K562 (cell line): ENCODE data around the gene RPL38. TPM values are rescaled to one million over a fixed set of nuclear protein-coding genes. Genes with fewer than 3 reads are reported as not detected.

ENCODE experiments used
- ATAC-seq: fragments of 200-7000 bp; cut with Tn5 transposase; 3 replicates; pipeline ENCODE4 v1.9.1; 2020; ENCODE audit warnings: moderate library complexity
- BruUV-seq: library from RNA; stranded (reverse); fragments of 400-500 nt; replicated peaks from 2 replicates; lab custom pipeline; 2021; lab: Mats Ljungman, UMichigan
- CTCF ChIA-PET: fragments of 300-600 bp; formaldehyde crosslinking; extraction: SDS; loops from one replicate; lab custom pipeline; 2021; ENCODE audit warnings: low intra/inter-chr PET ratio; lab: Yijun Ruan, JAX
- POLR2A ChIA-PET: fragments of 300-600, 350-650 bp; sonication (Branson Sonifier 250); formaldehyde crosslinking; extraction: SDS; loops from one replicate; lab custom pipeline; 2021; ENCODE audit warnings: antibody characterized with exemption, inconsistent platforms; lab: Yijun Ruan, JAX
- DNase-seq, 4 experiments: peaks; one replicate each; pipeline versions ENCODE4 v3.0.0 to v3.0.0-alpha.2; 2011 to 2018; ENCODE audit warnings: low spot score in 3 of 4, mixed read lengths in 3 of 4; ENCODE audit errors: extremely low read depth in 1 of 4
- FAIRE-seq: peaks from 2 replicates; lab custom pipeline; 2011; peaks lifted over from hg19 to GRCh38; lab: Jason Lieb, UNC
- H2AFZ ChIP-seq: 2 replicates; pipeline ENCODE4 v1.6.0; 2011; ENCODE audit warnings: low read depth, low read length, control low read depth, inconsistent platforms
- H3K27ac ChIP-seq: fragments of 200-600 bp; 3 replicates; pipeline ENCODE4 v1.8.0; 2011; ENCODE audit warnings: low read depth, mild to moderate bottlenecking, control low read depth, inconsistent platforms, low read length, moderate library complexity, mixed read lengths; ENCODE audit errors: extremely low read depth
- H3K27me3 ChIP-seq, 2 experiments: fragments of 300-600 bp in 1 of 2; 2 replicates in 1 of 2; 3 replicates in 1 of 2; pipeline versions ENCODE4 v1.6.0 to v1.8.0; 2011; ENCODE audit warnings: inconsistent platforms in 2 of 2, low read length in 2 of 2, mild to moderate bottlenecking in 1 of 2, mixed read lengths in 1 of 2, moderate library complexity in 1 of 2; ENCODE audit not compliant: control insufficient read depth in 2 of 2, insufficient read depth in 2 of 2
- H3K36me3 ChIP-seq: fragments of 300-600 bp; 3 replicates; pipeline ENCODE4 v1.8.0; 2011; ENCODE audit warnings: mild to moderate bottlenecking, low read length, inconsistent platforms; ENCODE audit not compliant: control insufficient read depth, insufficient read depth
- H3K4me1 ChIP-seq, 2 experiments: fragments of 200-600 bp in 1 of 2; replicated peaks in 1 of 2; 2 replicates in 1 of 2; 3 replicates in 1 of 2; pipeline versions ENCODE4 v1.5.1 to v1.8.0; 2011; ENCODE audit warnings: inconsistent platforms in 2 of 2, low read length in 2 of 2, mild to moderate bottlenecking in 1 of 2, mixed read lengths in 1 of 2, moderate library complexity in 1 of 2; ENCODE audit not compliant: control insufficient read depth in 2 of 2, insufficient read depth in 2 of 2
- H3K4me2 ChIP-seq: 2 replicates; pipeline ENCODE4 v1.6.1; 2011; ENCODE audit warnings: low read length, control low read depth, inconsistent platforms, mixed read lengths; ENCODE audit not compliant: insufficient read depth
- H3K4me3 ChIP-seq: fragments of 200-600 bp; sonication (generic), shearing (Covaris generic); 2 replicates; pipeline ENCODE4 v1.5.1; 2016; ENCODE audit warnings: control low read depth, inconsistent platforms
- H3K79me2 ChIP-seq: fragments of 200-600 bp; 3 replicates; pipeline ENCODE4 v1.8.0; 2011; ENCODE audit warnings: low read length, inconsistent platforms; ENCODE audit not compliant: control insufficient read depth, insufficient read depth
- H3K9ac ChIP-seq, 2 experiments: 2 replicates each; pipeline versions ENCODE4 v1.6.0 to v1.6.1; 2011; ENCODE audit warnings: low read depth in 2 of 2, low read length in 2 of 2, control low read depth in 1 of 2, inconsistent platforms in 1 of 2, mild to moderate bottlenecking in 1 of 2, mixed read lengths in 1 of 2; ENCODE audit not compliant: insufficient read depth in 1 of 2
- H3K9me1 ChIP-seq: one replicate; pipeline ENCODE4 v1.6.0; 2011; ENCODE audit warnings: inconsistent platforms, mild to moderate bottlenecking, low read length, moderate library complexity; ENCODE audit not compliant: control insufficient read depth, insufficient read depth
- H3K9me3 ChIP-seq: replicated peaks from 2 replicates; pipeline ENCODE4 v1.5.1; 2011; ENCODE audit warnings: low read depth, low read length, inconsistent platforms; ENCODE audit not compliant: control insufficient read depth, insufficient read depth
- H4K20me1 ChIP-seq: replicated peaks from 2 replicates; pipeline ENCODE4 v1.6.1; 2011; ENCODE audit warnings: low read length, inconsistent platforms, mixed read lengths; ENCODE audit not compliant: control insufficient read depth, insufficient read depth
- E2F3 ChIP-seq: fragments of 250-450 bp; sonication (Bioruptor Pico); IDR thresholded peaks from 2 replicates; pipeline ENCODE4 v1.4.0; 2020; ENCODE audit warnings: mild to moderate bottlenecking
- HSF4 ChIP-seq: fragments of 250-450 bp; sonication (Bioruptor Pico); IDR thresholded peaks from 2 replicates; pipeline ENCODE4 v2.1.2; 2022; ENCODE audit warnings: mild to moderate bottlenecking, moderate library complexity, borderline replicate concordance
- NCOA1 ChIP-seq: fragments of 450-650 bp; IDR thresholded peaks from 2 replicates; pipeline ENCODE4 v1.6.1; 2016; ENCODE audit warnings: low read depth
- NR2F6 ChIP-seq: fragments of 450-650 bp; formaldehyde crosslinking; IDR thresholded peaks from 2 replicates; pipeline ENCODE4 v1.4.0; 2020; ENCODE audit warnings: mild to moderate bottlenecking
- NRF1 ChIP-seq, 2 experiments: fragments of 450-650 bp; IDR thresholded peaks in 1 of 2; conservative IDR thresholded peaks in 1 of 2; 2 replicates each; pipeline ENCODE4 v1.6.1; 2014; ENCODE audit warnings: mild to moderate bottlenecking in 2 of 2
- PRPF4 ChIP-seq: fragments of 200-400 bp; formaldehyde crosslinking; IDR thresholded peaks from one replicate; pipeline ENCODE4 v1.6.1; 2017; ENCODE audit warnings: low read length, low read depth, mild to moderate bottlenecking; ENCODE audit not compliant: insufficient read depth, poor library complexity, severe bottlenecking
- ZFP1 ChIP-seq: fragments of 450-650 bp; formaldehyde crosslinking; IDR thresholded peaks from 2 replicates; pipeline ENCODE4 v1.4.0; 2020; ENCODE audit warnings: mild to moderate bottlenecking, mixed read lengths
- ZNF143 ChIP-seq: sonication (generic); formaldehyde crosslinking; IDR thresholded peaks from 2 replicates; pipeline ENCODE4 v1.9.0; 2022; ENCODE audit warnings: mild to moderate bottlenecking, missing genetic modification reagents
- ZNF384 ChIP-seq: IDR thresholded peaks from 2 replicates; pipeline ENCODE4 v1.6.1; 2012; ENCODE audit warnings: low read depth, low read length, improper control_type of control experiment
- WGBS: fragments of 100-300 bp; shearing (Covaris generic); methylation state at CpG from one replicate; pipeline ENCODE4 v1.1.6; 2016; ENCODE audit warnings: low coverage, mixed read lengths; ENCODE audit not compliant: insufficient coverage; ENCODE audit errors: missing lambda C conversion rate; 5-methylcytosine and 5-hydroxymethylcytosine counted together
- in situ Hi-C: fragments of 300-500 bp; cut with MboI; formaldehyde crosslinking; loops from 4 replicates; pipeline ENCODE4 v1.15.0; 2018; ENCODE audit warnings: inconsistent platforms, mixed read lengths
- intact Hi-C: fragments of 100-400 bp; cut with micrococcal nuclease; formaldehyde crosslinking; loops from 2 replicates; pipeline ENCODE4 v1.14.2; 2022
- polyA plus RNA-seq, 8 experiments: library from polyadenylated mRNA; depleted of rRNA in 4 of 8; stranded (reverse) in 5 of 8; unstranded in 3 of 8; fragments of >200 nt; fragmentation: Nextera tagmentation in 2 of 8; fragmentation: Illumina TruSeq in 1 of 8; extraction: Ambion mirVana in 2 of 8; extraction: Trizol in 1 of 8; gene quantifications; 2 replicates each; pipeline versions ENCODE4 v1.2.1 to v1.2.3, GENCODE V29; 2011 to 2014; ENCODE audit warnings: inconsistent platforms in 1 of 8, missing spikeins in 1 of 8
- total RNA-seq, 7 experiments: library from RNA; depleted of rRNA in 6 of 7; stranded (reverse); fragments of >200 nt in 6 of 7; fragmentation: Illumina TruSeq in 2 of 7; extraction: Trizol in 2 of 7; gene quantifications; 2 replicates each; pipeline versions ENCODE4 v1.2.1 to v1.2.3, GENCODE V29; 2011 to 2021; ENCODE audit warnings: low replicate concordance in 1 of 7

Gene RPL38
- total and polyA plus RNA-seq, 9 of the 15 experiments (the other 6 are each of a cell fraction or from before 2014, with no cell fraction given), result 1,224 to 3,864 (median 1,939) TPM

GRCh38 chr17:74230896-74231295 lies 27.4 kb downstream of the RPL38 start:
- H4K20me1 ChIP-seq, result 0 out of 2 replicates have a peak, but pooled peaks cover 3% of the 10 kb centered on the region
- DNase-seq (no peak), FAIRE-seq (no peak), ATAC-seq (no peak)
- in situ Hi-C loops, result no loop called here
- no peaks in the 10 kb centered on the region for H3K9me3 ChIP-seq
- no peaks in the 10 kb centered on the region for H3K36me3 ChIP-seq
- POLR2A ChIA-PET, result interaction anchor here (0.6 to 1.5 kb wide), 6 partner anchors 18 to 1036 kb away, joined by 3 to 4 read pairs (median 3); partner anchors contain the start of gene RPL38
- H3K9ac ChIP-seq, result no peak overlapping the region; a peak in 1 of 4 replicates
- H3K79me2 ChIP-seq, result no peaks in the 10 kb centered on the region
- no peak overlapping the region for H2AFZ ChIP-seq
- intact Hi-C loops, result no loop called here
- H3K27me3 ChIP-seq, result peaks cover 0 to 6% of the 10 kb centered on the region in 2 experiments; a peak in 3 of 5 replicates
- H3K4me1 ChIP-seq, result peaks cover 10 to 25% of the 10 kb centered on the region in 2 experiments
- no peak overlapping the region for H3K4me3 ChIP-seq
- 38% methylated on average over 13 of the region's 16 CpGs for WGBS
- H3K9me1 ChIP-seq, result no peaks in the 10 kb centered on the region
- H3K4me2 ChIP-seq, result no peak overlapping the region
- CTCF ChIA-PET, result no interaction called here
- TF ChIP-seq ZFP1, result no peak
- no peak for TF ChIP-seq NCOA1
- TF ChIP-seq ZNF143 (CRISPR knock-in tag), result no peak
- no peak for TF ChIP-seq HSF4 (CRISPR knock-in tag)
- TF ChIP-seq NR2F6 (CRISPR knock-in tag), result no peak
- no peak for TF ChIP-seq PRPF4
- no peak for TF ChIP-seq ZNF384
- no peak for TF ChIP-seq E2F3 (CRISPR knock-in tag)
- TF ChIP-seq NRF1 (conservative IDR thresholded peaks at IDR 0.05 in 1 of 2, IDR thresholded peaks at IDR 0.05 in 1 of 2), result no peak
- BruUV-seq, result no TSS peak
- no peak overlapping the region for H3K27ac ChIP-seq
